Measurements from ENCODE around the gene AK9.

DNA sequence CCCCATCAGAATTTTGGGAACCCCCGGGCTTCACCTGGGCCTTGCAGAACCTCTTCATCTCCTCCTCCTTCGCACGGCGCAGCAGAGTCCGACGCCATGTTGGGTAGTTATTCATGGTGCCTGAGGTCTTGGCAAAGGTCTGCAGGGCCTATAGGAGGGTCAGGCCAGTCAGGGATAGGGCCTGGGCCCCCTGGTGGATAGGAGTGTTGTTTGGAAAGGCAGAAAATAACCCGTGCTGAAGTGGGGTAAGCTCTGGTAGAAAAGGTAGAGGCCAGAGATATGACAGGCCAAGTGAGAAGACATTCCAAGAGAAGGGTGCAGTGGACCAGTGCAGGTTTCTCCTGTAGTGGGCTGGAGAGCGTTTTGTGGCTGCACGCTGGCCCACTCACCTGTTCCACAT lies 245.6 kb downstream of the AK9 start:
- TF ChIP-seq GATA2 (IDR thresholded peaks at IDR 0.05; ENCODE audit: low read depth, low read length) = no peak
- no peak for TF ChIP-seq GATA3 (IDR thresholded peaks at IDR 0.05; ENCODE audit: low read depth, low read length)
